PC-3 (cell line): Measurements from ENCODE around the gene FAM83F. TPM values are rescaled to one million over a fixed set of nuclear protein-coding genes. Genes with fewer than 3 reads are reported as not detected.

ENCODE experiments used
- ATAC-seq: fragments of 200-7000 bp; cut with Tn5 transposase; 2 replicates; pipeline ENCODE4 v1.9.1; 2020; ENCODE audit warnings: mild to moderate bottlenecking, moderate library complexity
- BruUV-seq: library from RNA; stranded (reverse); fragments of 400-500 nt; replicated peaks from 2 replicates; lab custom pipeline; 2021; lab: Mats Ljungman, UMichigan
- CTCF ChIA-PET: fragments of 300-600 bp; sonication (Branson Sonifier 250); formaldehyde crosslinking; loops from one replicate; lab custom pipeline; 2022; ENCODE audit warnings: antibody characterized with exemption; lab: Charles Lee
- POLR2A ChIA-PET: fragments of 300-600 bp; sonication (Branson Sonifier 250); formaldehyde crosslinking; loops from one replicate; lab custom pipeline; 2022; ENCODE audit warnings: antibody characterized with exemption; ENCODE audit not compliant: unreplicated experiment; lab: Charles Lee
- DNase-seq: peaks from one replicate; pipeline ENCODE4 v3.0.0-alpha.2; 2015
- H2AFZ ChIP-seq: fragments of 300-600 bp; sonication (generic); 2 replicates; pipeline ENCODE4 v1.6.0; 2016; ENCODE audit warnings: antibody characterized with exemption, low read length
- H3F3A ChIP-seq: fragments of 300-600 bp; sonication (generic); one replicate; pipeline ENCODE4 v1.6.0; 2017; ENCODE audit warnings: antibody characterized with exemption, low read length, control low read depth, mild to moderate bottlenecking; ENCODE audit not compliant: unreplicated experiment
- H3K27ac ChIP-seq: fragments of 300-600 bp; sonication (generic); 2 replicates; pipeline ENCODE4 v1.5.1; 2016; ENCODE audit warnings: mild to moderate bottlenecking, low read length
- H3K27me3 ChIP-seq: fragments of 300-600 bp; sonication (generic); 2 replicates; pipeline ENCODE4 v1.6.1; 2016; ENCODE audit warnings: low read length, mixed read lengths
- H3K36me3 ChIP-seq: fragments of 300-600 bp; sonication (generic); 2 replicates; pipeline ENCODE4 v1.6.1; 2016; ENCODE audit warnings: low read depth, mixed run types, low read length, mixed read lengths
- H3K4me1 ChIP-seq: fragments of 300-600 bp; sonication (generic); 2 replicates; pipeline ENCODE4 v1.5.1; 2016; ENCODE audit warnings: low read length; ENCODE audit not compliant: insufficient read depth
- H3K4me2 ChIP-seq: fragments of 300-600 bp; sonication (generic); 2 replicates; pipeline ENCODE4 v1.6.0; 2016; ENCODE audit warnings: low read length
- H3K4me3 ChIP-seq: fragments of 300-600 bp; sonication (generic); 2 replicates; pipeline ENCODE4 v1.5.1; 2016; ENCODE audit warnings: mild to moderate bottlenecking, low read length, mixed read lengths
- H3K79me2 ChIP-seq: fragments of 300-600 bp; sonication (generic); 2 replicates; pipeline ENCODE4 v1.6.1; 2017; ENCODE audit warnings: low read length, mixed read lengths
- H3K9ac ChIP-seq: fragments of 300-600 bp; sonication (generic); 2 replicates; pipeline ENCODE4 v1.6.0; 2016; ENCODE audit warnings: mild to moderate bottlenecking, low read length
- H3K9me2 ChIP-seq: fragments of 300-600 bp; sonication (generic); replicated peaks from 2 replicates; pipeline ENCODE4 v1.6.1; 2016; ENCODE audit warnings: mixed run types, low read length, mixed read lengths
- H3K9me3 ChIP-seq: fragments of 300-600 bp; sonication (generic); 2 replicates; pipeline ENCODE4 v1.6.1; 2016; ENCODE audit warnings: low read length, mixed read lengths
- H4K20me1 ChIP-seq: fragments of 300-600 bp; sonication (generic); 2 replicates; pipeline ENCODE4 v1.6.1; 2016; ENCODE audit warnings: low read length, mixed read lengths
- EZH2 ChIP-seq: fragments of 300-600 bp; sonication (generic); IDR thresholded peaks from one replicate; pipeline ENCODE4 v1.6.1; 2017; ENCODE audit warnings: antibody characterized with exemption, mild to moderate bottlenecking, low read length; ENCODE audit not compliant: unreplicated experiment
- EZH2phosphoT487 ChIP-seq: fragments of 300-600 bp; sonication (generic); IDR thresholded peaks from 2 replicates; pipeline ENCODE4 v1.6.1; 2018; ENCODE audit warnings: mild to moderate bottlenecking, antibody characterized with exemption, low read length, borderline replicate concordance
- intact Hi-C: fragments of 100-400 bp; cut with micrococcal nuclease; formaldehyde crosslinking; loops from 2 replicates; pipeline ENCODE4 v1.9.0; 2023
- total RNA-seq: library from RNA; depleted of rRNA; stranded (reverse); fragments of >200 nt; gene quantifications from 2 replicates; pipeline ENCODE4 v1.2.3, GENCODE V29; 2014
- TF ChIP-seq, protein P1 (sequence below): fragments of 300-600 bp; sonication (generic); conservative IDR thresholded peaks from 2 replicates; pipeline ENCODE4 v1.5.1; 2017; ENCODE audit warnings: antibody characterized with exemption, low read depth, mild to moderate bottlenecking, low read length

The FAM83F gene
- total RNA-seq, 1 experiment from 2014 or later = 5.5 TPM

DNA sequence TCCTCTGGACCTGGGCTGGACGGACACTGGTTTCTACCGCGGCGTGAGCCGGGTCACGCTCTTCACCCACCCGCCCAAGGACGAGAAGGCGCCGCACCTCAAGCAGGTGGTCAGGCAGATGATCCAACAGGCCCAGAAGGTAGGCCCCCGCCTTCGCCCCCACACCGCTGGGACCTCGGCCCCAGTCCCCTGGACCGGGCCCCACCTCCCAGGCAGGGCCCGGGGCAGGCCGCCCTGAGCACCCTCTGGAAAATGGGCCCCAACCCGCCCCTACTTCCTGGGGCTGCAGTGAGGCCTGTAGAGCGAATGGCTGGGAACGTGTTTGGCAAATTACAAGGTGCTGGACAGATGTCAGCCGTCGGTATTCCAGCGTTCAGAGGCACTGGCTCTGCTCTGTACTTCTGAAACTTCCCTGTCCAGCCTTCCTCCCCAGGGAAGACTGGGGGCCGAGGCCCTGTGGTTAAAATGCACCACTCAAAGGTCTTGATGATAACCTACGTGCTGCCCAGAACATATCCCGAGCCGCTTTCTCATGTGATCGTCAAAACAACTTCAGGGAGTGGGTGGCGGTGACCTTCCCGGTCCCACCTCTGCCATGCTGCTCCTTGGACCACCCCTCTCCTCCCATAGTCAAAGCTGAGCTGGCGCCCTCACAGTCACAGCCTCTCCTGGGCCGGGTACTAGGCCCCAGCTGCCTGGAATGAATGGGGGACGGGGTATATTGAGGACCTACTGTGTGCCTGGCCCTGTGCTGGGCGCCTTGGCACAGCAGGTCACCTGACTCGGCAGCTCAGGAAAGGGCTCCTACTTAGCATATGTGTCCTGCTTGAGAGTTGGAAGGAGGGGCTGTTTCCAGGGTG lies 869 bp downstream of the FAM83F start:
- H3K9ac ChIP-seq = peak overlapping the region; percentile 71
- 0 out of 2 replicates have a peak, but pooled peaks cover 4% of the 10 kb centered on the region for H4K20me1 ChIP-seq
- no peaks in the 10 kb centered on the region for H3K9me3 ChIP-seq
- H3K27me3 ChIP-seq = no peaks in the 10 kb centered on the region
- peak overlapping the region; percentile 93 for H3K4me2 ChIP-seq
- intact Hi-C loops = no loop called here
- H3K79me2 ChIP-seq = peaks cover 17% of the 10 kb centered on the region
- no TSS peak for BruUV-seq
- DNase-seq (no peak), ATAC-seq (no peak)
- TF ChIP-seq, protein P1, sequence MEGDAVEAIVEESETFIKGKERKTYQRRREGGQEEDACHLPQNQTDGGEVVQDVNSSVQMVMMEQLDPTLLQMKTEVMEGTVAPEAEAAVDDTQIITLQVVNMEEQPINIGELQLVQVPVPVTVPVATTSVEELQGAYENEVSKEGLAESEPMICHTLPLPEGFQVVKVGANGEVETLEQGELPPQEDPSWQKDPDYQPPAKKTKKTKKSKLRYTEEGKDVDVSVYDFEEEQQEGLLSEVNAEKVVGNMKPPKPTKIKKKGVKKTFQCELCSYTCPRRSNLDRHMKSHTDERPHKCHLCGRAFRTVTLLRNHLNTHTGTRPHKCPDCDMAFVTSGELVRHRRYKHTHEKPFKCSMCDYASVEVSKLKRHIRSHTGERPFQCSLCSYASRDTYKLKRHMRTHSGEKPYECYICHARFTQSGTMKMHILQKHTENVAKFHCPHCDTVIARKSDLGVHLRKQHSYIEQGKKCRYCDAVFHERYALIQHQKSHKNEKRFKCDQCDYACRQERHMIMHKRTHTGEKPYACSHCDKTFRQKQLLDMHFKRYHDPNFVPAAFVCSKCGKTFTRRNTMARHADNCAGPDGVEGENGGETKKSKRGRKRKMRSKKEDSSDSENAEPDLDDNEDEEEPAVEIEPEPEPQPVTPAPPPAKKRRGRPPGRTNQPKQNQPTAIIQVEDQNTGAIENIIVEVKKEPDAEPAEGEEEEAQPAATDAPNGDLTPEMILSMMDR = no peak
- TF ChIP-seq EZH2phosphoT487 (no peak), EZH2 (no peak)
- no peak overlapping the region for H3K27ac ChIP-seq
- no peaks in the 10 kb centered on the region for H3F3A ChIP-seq
- H2AFZ ChIP-seq = peak overlapping the region; percentile 72
- peak overlapping the region; percentile 82 for H3K4me3 ChIP-seq
- CTCF ChIA-PET = interaction anchor here (0.5 kb wide), 1 partner anchor 105 kb away, joined by 4 read pairs; no protein-coding TSS in a partner anchor
- POLR2A ChIA-PET = no interaction called here
- H3K4me1 ChIP-seq = peaks cover 28% of the 10 kb centered on the region
- no peaks in the 10 kb centered on the region for H3K9me2 ChIP-seq
- no peaks in the 10 kb centered on the region for H3K36me3 ChIP-seq

DNA sequence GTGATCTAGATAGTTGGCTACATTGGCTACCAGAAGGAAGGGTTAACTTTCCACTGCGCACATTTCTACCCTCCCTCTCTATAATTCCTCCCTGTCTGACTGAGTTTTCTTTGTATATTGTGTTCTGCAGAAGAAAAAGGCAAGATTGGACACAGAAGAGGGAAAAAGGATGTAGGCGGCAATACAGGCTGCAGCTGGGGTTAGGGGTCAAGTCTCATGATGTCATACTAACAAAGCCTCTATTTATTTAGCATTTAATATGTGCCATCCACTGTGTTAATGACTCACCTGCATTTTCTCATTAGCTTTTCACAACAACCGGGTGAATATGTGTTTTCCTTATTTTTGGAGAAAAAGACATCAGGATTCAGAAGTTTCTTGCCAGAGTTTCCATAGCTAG lies 2.0 kb downstream of the FAM83F start:
- H3K9me2 ChIP-seq = no peaks in the 10 kb centered on the region
- DNase-seq = no peak
- H3K36me3 ChIP-seq = no peaks in the 10 kb centered on the region
- ChIA-PET CTCF (no interaction called here), POLR2A (no interaction called here)
- no peak overlapping the region for H2AFZ ChIP-seq
- no TSS peak for BruUV-seq
- no peaks in the 10 kb centered on the region for H3K27me3 ChIP-seq
- H3K4me3 ChIP-seq = no peak overlapping the region; the same call in 1 of the 2 replicates
- peaks cover 28% of the 10 kb centered on the region for H3K4me1 ChIP-seq
- intact Hi-C loops = no loop called here
- H3K4me2 ChIP-seq = peak overlapping the region; percentile 93
- TF ChIP-seq EZH2 (no peak), EZH2phosphoT487 (no peak)
- H4K20me1 ChIP-seq = 0 out of 2 replicates have a peak, but pooled peaks cover 4% of the 10 kb centered on the region
- no peak overlapping the region for H3K27ac ChIP-seq
- H3K9me3 ChIP-seq = no peaks in the 10 kb centered on the region
- peaks cover 17% of the 10 kb centered on the region for H3K79me2 ChIP-seq
- H3F3A ChIP-seq = no peaks in the 10 kb centered on the region
- no peak for ATAC-seq
- H3K9ac ChIP-seq = no peak overlapping the region

DNA sequence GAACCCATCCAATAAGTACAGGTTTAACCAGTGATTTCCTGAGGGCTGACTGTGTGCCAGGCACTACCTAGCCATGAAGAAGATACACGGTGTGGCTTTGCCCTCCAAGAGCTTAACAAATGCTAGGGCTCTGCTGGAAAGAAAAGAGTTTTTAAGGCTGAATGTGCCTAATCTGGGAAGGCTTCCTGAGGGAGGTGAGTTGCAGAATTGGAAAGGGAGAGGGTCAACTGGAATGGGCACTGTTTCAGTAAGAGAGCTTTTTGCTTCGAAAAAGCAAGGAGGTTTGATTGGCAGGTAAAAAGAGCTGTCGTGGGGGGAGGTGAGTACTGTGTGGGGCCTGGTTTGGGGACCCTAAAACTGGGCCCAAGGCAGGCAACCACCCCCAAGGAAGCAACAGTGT lies 2.7 kb downstream of the FAM83F start:
- no peak overlapping the region for H3K9ac ChIP-seq
- H4K20me1 ChIP-seq = 0 out of 2 replicates have a peak, but pooled peaks cover 4% of the 10 kb centered on the region
- no peaks in the 10 kb centered on the region for H3K27me3 ChIP-seq
- H3K79me2 ChIP-seq = peaks cover 17% of the 10 kb centered on the region
- no peaks in the 10 kb centered on the region for H3K9me3 ChIP-seq
- TF ChIP-seq, protein P1 = no peak
- no peak for TF ChIP-seq EZH2phosphoT487
- no peak for TF ChIP-seq EZH2
- no peak overlapping the region for H3K27ac ChIP-seq
- no peaks in the 10 kb centered on the region for H3K36me3 ChIP-seq
- intact Hi-C loops = no loop called here
- DNase-seq = no peak
- ChIA-PET CTCF (no interaction called here), POLR2A (no interaction called here)
- no peak overlapping the region for H3K4me3 ChIP-seq
- ATAC-seq = no peak
- no peaks in the 10 kb centered on the region for H3K9me2 ChIP-seq
- H3K4me2 ChIP-seq = peak overlapping the region; percentile 49; the same call in 1 of the 2 replicates
- no peak overlapping the region for H2AFZ ChIP-seq
- H3K4me1 ChIP-seq = peaks cover 28% of the 10 kb centered on the region
- H3F3A ChIP-seq = no peaks in the 10 kb centered on the region
- no TSS peak for BruUV-seq
